Activated T-cell treated with anti-CD3 and anti-CD28 coated beads for 24 hours (primary cell): ENCODE data around the gene KCMF1.

ENCODE experiments used
- DNase-seq: peaks from one replicate; pipeline ENCODE4 v3.0.0-alpha.2; 2020; ENCODE audit warnings: low read depth

KCMF1 gene

DNA sequence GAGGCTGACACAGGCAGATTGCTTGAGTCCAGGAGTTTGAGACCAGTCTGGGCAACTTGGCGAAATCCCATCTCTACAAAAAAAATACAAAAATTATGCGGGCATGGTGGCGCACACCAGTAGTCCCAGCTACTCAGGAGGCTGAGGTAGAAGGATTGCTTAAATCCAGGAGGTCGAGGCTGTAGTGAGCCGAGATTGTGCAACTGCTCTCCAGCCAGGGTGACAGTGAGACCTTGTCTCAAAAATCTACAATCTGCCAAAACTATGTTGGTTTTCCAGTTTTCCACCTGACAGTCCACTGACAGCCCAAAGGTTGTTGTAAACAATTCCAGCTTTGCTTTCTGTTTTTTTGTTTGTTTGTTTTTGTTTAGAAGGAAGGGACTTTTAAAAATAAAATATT is 51.3 kb downstream of the KCMF1 start:
- DNase-seq, result no peak

DNA sequence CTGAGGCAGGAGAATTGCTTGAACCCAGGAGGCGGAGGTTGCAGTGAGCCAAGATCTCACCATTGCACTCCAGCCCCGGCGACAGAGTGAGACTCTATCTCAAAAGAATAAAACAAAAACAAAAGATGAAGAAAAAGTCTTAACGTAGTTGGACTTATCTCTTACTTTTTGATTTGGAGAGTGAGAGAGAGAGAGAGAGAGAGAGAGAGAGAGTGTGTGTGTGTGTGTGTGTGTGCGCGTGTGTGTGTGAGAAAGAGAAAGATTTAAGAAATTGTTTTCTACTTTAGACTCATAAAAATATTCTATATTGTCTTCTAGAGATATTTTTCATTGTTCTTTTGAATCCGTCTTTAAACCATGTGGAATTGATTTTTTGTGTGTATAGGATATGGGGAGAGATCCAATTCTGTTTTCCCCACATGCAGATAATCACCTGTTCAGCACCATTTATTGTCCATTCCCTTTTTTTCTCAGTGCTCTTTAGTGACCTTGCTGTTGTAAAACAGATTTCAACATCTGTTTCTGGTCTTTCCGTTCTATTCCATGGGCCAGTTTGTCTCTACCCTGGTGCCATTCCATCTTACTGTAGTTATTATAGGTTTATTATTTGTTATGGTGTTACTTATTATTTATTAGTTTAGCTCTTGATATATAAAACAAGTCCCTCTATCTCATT is 53.5 kb downstream of the KCMF1 start:
- no peak for DNase-seq

DNA sequence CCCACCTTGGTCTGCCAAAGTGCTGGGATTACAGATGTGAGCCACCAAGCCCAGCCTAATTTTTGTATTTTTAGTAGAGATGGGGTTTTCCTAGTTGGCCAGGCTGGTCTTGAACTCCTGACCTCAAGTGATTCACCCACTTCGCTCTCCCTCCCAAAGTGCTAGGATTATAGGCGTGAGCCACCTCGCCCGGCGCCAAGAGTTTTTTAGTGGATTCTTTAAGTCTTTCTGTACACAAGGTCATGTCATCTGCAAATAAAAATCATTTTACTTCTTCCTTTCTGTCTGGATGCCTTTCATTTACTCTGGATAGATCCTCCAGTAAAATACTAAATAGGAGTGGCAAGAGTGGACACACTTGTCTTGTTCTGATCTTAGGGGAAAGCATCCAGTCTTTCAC is 61.7 kb downstream of the KCMF1 start:
- no peak for DNase-seq

GRCh38 chr2:85033388-85033787 is 62.4 kb downstream of the KCMF1 start:
- DNase-seq, result no peak

GRCh38 chr2:85034158-85034557 is 63.2 kb downstream of the KCMF1 start:
- no peak for DNase-seq

- no peak for DNase-seq
These were observed 66.7 kb downstream of the KCMF1 start for GRCh38 chr2:85037622-85038021.

- no peak for DNase-seq
These were observed 71.4 kb downstream of the KCMF1 start for GRCh38 chr2:85042330-85042729.

DNA sequence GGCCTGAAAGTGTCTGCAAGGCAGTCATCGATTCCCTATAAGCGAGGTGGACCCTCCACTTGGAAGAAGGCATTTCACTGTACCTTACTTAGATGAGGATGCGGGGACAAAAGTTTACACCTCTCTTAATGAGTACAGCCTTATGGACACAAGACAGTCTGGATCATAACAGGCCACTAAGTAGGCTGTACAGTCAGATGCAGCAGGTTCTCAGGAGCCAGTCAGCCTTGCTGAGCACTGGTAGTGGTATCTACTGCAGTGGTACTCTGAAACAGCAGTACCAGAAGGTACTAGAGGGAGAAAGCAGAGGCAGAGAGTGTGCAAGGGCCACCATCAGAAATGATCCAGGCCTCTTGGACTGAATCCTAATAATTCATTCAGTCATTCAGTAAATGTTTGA is 77.6 kb downstream of the KCMF1 start:
- DNase-seq, result no peak

DNA sequence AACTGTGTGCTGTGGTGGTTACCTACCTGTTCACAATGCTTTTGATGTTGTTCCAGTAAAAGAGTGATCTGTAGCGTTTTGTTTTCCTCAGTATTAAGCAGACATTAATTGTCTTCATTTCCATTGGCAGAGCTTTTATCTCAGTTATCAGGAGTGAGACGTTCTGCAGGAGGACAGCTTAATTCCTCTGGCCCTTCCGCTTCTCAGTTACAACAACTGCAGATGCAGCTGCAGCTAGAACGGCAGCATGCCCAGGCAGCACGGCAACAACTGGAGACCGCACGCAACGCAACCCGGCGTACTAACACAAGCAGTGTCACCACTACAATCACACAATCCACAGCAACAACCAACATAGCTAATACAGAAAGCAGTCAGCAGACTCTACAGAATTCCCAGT is 78.3 kb downstream of the KCMF1 start:
- no peak for DNase-seq

DNA sequence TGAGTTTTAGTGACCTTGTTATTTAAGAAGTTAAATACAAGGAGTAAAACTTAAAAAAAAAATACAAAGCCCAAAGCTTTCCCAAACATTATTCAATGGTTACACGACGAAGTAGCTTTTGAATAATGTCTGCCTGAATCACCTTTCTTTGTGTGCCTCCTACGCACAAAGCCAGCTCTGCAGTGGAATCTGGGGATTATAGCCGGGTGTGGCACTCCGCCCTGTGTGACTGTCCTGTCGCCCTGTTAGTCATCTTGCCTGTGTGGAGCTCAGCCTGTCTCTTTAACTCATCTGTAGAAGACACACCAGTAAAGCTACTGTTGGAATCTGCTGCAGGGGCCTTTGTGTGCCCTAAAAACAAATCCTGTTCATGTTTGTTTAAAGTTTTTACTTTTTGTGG is 82.8 kb downstream of the KCMF1 start:
- no peak for DNase-seq

GRCh38 chr2:85057226-85057962 is 86.4 kb downstream of the KCMF1 start:
- no peak for DNase-seq

DNA sequence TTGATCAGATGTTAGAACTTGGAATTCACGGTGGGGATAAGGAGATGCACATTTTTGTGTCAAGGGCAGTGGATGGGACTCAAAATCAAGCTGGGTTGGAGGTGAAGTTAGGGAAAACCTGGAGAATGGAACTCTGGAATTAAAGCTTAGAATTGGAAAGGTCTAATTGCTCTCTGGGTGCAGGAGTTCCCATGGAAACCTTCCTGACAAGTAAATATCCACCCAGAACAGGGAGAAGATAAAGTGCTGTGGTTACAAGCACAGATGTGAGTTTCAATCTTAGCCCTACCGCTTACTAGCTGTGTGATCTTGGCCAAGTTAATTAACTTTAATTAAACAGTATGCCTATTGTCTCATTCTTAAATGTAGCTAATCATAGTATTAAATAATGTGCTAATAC is 90.9 kb downstream of the KCMF1 start:
- DNase-seq, result no peak

DNA sequence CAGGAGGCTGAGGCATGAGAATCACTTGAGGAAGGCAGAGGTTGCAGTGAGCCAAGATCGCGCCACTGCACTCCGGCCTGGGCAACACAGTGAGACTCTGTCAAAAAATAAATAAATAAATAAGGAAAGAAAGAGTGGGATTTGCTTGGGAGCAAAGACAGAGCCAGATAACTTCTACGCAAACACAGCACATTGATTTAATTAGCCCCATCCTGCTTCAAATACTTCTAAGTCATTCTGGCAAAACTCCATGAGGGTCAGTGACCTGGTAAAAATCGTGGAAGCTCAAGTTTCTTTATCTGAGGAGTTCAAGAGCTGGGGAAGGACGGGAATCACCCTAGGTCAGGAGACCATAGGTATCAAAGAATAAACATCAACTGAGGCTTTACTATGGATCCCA is 91.6 kb downstream of the KCMF1 start:
- DNase-seq, result no peak

- no peak for DNase-seq
These were observed 93.1 kb downstream of the KCMF1 start for GRCh38 chr2:85063981-85064599.

DNA sequence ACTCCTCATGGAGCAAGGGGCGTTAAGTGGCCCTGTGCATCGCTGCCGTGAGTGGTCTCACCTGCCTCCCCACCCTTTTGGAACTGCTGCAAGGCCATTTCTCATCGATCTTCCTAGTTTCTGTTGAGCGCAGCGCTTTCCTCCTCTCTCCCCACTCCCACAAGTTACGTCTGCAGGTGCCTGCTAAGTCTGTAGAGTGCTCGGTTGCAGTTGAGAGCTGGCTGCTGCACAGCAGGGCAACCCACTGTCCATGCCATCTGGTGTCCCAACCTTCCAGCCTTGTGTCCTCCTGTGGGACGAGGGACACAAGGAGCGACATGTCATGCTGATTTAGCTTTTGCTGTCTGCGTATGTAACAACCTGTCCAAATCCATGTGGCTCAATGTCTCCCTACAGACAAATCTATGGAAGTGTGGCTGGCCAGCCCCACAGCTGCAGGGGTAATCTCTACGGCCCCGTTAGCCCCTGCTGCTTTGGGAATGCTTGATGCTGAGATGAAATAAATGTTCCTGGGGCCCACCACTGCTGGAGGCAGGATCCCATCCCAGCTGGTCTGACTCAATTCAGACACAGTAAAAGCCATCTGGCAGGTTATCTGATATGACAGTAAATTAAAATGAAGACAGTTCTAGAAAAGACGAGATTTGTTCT is 94.1 kb downstream of the KCMF1 start:
- DNase-seq, result no peak

GRCh38 chr2:85066006-85066740 is 95.2 kb downstream of the KCMF1 start:
- no peak for DNase-seq

- DNase-seq, result peak; percentile 25
These were observed 96.0 kb downstream of the KCMF1 start for GRCh38 chr2:85066874-85067351.

- DNase-seq, result no peak
These were observed 100.1 kb downstream of the KCMF1 start for GRCh38 chr2:85071096-85071495.

DNA sequence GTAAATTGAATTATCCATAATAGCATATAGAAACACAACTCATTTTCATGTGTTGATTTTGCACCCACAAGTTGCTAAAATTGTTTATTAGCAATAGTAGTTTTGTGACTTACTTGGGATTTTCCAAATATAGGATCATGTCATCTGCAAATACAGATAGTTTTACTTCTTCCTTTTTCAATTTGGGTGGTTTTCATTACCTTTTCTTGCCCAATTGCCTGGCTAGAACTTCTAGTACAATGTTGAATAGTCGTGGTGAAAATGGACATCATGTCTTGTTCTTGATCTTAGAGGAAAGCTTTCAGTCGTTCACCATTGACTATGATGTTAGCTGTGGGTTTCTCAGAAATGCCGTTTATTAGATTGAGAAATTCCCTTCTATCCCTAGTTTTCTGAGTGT is 102.1 kb downstream of the KCMF1 start:
- DNase-seq, result no peak

GRCh38 chr2:85076618-85077274 is 105.8 kb downstream of the KCMF1 start:
- no peak for DNase-seq

DNA sequence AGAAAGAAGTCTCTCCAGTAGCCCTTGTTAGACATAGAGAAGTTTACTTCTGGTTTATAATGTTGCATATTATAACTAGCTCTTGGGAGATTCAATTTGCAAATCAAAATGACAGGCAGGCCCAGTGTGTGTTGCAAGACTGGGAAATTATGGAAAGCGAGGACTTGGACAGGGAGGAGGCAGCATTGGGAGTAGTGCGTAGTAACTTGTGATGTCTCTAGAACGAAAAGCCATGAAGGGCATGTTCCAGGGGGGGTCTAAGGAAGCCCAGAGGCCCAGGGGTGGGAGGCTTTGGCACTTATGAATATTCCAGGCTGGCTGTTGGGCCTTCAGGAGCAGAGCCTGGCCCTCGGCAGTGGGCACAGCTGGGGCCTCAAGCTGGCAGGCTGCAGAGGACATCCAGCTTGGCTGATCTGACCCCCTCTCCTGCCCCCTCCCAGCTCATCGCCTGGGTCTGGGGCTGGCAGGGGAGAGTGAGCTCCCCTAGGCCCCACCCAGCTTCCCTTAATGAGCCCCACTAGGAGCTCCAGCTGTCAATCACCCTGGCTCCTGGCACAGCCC is 107.0 kb downstream of the KCMF1 start:
- DNase-seq, result no peak
